Hepatocyte (in vitro differentiated cells): ENCODE measurements around the gene ADGRA1. TPM values are rescaled to one million over a fixed set of nuclear protein-coding genes. Genes with fewer than 3 reads are reported as not detected.

Experiments
- DNase-seq: peaks from one replicate; pipeline ENCODE4 v3.0.0-alpha.2; 2016; ENCODE audit warnings: low spot score
- H2AFZ ChIP-seq: fragments of 200-600 bp; sonication (generic); 2 replicates; pipeline ENCODE4 v1.6.0; 2016; ENCODE audit warnings: antibody characterized with exemption, mild to moderate bottlenecking
- H3K27ac ChIP-seq: fragments of 200-600 bp; sonication (generic); 2 replicates; pipeline ENCODE4 v1.5.1; 2016; ENCODE audit warnings: mild to moderate bottlenecking
- H3K27me3 ChIP-seq: fragments of 200-600 bp; sonication (generic); 2 replicates; pipeline ENCODE4 v1.6.1; 2016
- H3K36me3 ChIP-seq: fragments of 200-600 bp; sonication (generic); replicated peaks from 2 replicates; pipeline ENCODE4 v1.5.1; 2016; ENCODE audit warnings: low read depth; ENCODE audit not compliant: insufficient read depth
- H3K4me1 ChIP-seq: fragments of 200-600 bp; sonication (generic); 2 replicates; pipeline ENCODE4 v1.5.1; 2016; ENCODE audit warnings: mild to moderate bottlenecking, moderate library complexity; ENCODE audit not compliant: insufficient read depth
- H3K4me2 ChIP-seq: fragments of 200-600 bp; sonication (generic); 2 replicates; pipeline ENCODE4 v1.6.0; 2016
- H3K4me3 ChIP-seq: fragments of 200-600 bp; sonication (generic); 2 replicates; pipeline ENCODE4 v1.5.1; 2016; ENCODE audit warnings: mild to moderate bottlenecking
- H3K79me2 ChIP-seq: fragments of 200-600 bp; sonication (generic); 2 replicates; pipeline ENCODE4 v1.6.0; 2017; ENCODE audit warnings: mild to moderate bottlenecking
- H3K9me2 ChIP-seq: fragments of 200-600 bp; sonication (generic); replicated peaks from 2 replicates; pipeline ENCODE4 v1.6.0; 2017; ENCODE audit warnings: mild to moderate bottlenecking; ENCODE audit not compliant: insufficient read depth
- H3K9me3 ChIP-seq: fragments of 200-600 bp; sonication (generic); 2 replicates; pipeline ENCODE4 v1.5.1; 2016; ENCODE audit warnings: low read depth, mild to moderate bottlenecking
- H4K20me1 ChIP-seq: fragments of 200-600 bp; sonication (generic); 2 replicates; pipeline ENCODE4 v1.6.0; 2016; ENCODE audit warnings: mild to moderate bottlenecking; ENCODE audit not compliant: insufficient read depth, poor library complexity, severe bottlenecking
- EZH2 ChIP-seq: fragments of 200-600 bp; sonication (generic); IDR thresholded peaks from 2 replicates; pipeline ENCODE4 v1.6.1; 2016; ENCODE audit warnings: antibody characterized with exemption, mild to moderate bottlenecking, borderline replicate concordance
- EZH2phosphoT487 ChIP-seq: fragments of 200-600 bp; sonication (generic); IDR thresholded peaks from one replicate; pipeline ENCODE4 v1.6.1; 2018; ENCODE audit warnings: antibody characterized with exemption, mild to moderate bottlenecking, low read depth, moderate library complexity; ENCODE audit not compliant: unreplicated experiment, severe bottlenecking
- WGBS: methylation state at CpG from one replicate; pipeline ENCODE4 v1.1.6; 2016; ENCODE audit warnings: low lambda C conversion rate; ENCODE audit errors: missing lambda C conversion rate; 5-methylcytosine and 5-hydroxymethylcytosine counted together
- polyA plus RNA-seq: library from polyadenylated mRNA; unstranded; fragments of >200 nt; fragmentation: Nextera tagmentation; extraction: Ambion mirVana; gene quantifications from 2 replicates; pipeline ENCODE4 v1.2.1, GENCODE V29; 2016
- total RNA-seq: library from RNA; depleted of rRNA; stranded (reverse); fragments of >200 nt; gene quantifications from 2 replicates; pipeline ENCODE4 v1.2.3, GENCODE V29; 2014
- TF ChIP-seq, protein P1 (sequence below): fragments of 200-600 bp; sonication (generic); IDR thresholded peaks from 2 replicates; pipeline ENCODE4 v1.5.1; 2016; ENCODE audit warnings: antibody characterized with exemption, mild to moderate bottlenecking; ENCODE audit not compliant: poor library complexity

Gene ADGRA1
- total and polyA plus RNA-seq, 2 experiments from 2014 or later, result 0.47 TPM; not detected in 1

- Histone ChIP-seq H3K4me2 (no peak overlapping the region), H3K27ac (no peak overlapping the region), H3K9me3 (no peaks in the 10 kb centered on the region), H3K9me2 (no peaks in the 10 kb centered on the region), H3K36me3 (no peaks in the 10 kb centered on the region), H3K4me3 (no peak overlapping the region), H3K79me2 (no peaks in the 10 kb centered on the region), H4K20me1 (no peaks in the 10 kb centered on the region), H3K27me3 (no peaks in the 10 kb centered on the region), H3K4me1 (no peaks in the 10 kb centered on the region), H2AFZ (no peak overlapping the region)
- TF ChIP-seq EZH2 (no peak), EZH2phosphoT487 (no peak)
- TF ChIP-seq, protein P1, sequence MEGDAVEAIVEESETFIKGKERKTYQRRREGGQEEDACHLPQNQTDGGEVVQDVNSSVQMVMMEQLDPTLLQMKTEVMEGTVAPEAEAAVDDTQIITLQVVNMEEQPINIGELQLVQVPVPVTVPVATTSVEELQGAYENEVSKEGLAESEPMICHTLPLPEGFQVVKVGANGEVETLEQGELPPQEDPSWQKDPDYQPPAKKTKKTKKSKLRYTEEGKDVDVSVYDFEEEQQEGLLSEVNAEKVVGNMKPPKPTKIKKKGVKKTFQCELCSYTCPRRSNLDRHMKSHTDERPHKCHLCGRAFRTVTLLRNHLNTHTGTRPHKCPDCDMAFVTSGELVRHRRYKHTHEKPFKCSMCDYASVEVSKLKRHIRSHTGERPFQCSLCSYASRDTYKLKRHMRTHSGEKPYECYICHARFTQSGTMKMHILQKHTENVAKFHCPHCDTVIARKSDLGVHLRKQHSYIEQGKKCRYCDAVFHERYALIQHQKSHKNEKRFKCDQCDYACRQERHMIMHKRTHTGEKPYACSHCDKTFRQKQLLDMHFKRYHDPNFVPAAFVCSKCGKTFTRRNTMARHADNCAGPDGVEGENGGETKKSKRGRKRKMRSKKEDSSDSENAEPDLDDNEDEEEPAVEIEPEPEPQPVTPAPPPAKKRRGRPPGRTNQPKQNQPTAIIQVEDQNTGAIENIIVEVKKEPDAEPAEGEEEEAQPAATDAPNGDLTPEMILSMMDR, result no peak
- WGBS, result 87% methylated on average over 18 of the region's 18 CpGs
- no peak for DNase-seq
These were observed 27.7 kb upstream of the ADGRA1 start for GRCh38 chr10:133060022-133060421.

DNA sequence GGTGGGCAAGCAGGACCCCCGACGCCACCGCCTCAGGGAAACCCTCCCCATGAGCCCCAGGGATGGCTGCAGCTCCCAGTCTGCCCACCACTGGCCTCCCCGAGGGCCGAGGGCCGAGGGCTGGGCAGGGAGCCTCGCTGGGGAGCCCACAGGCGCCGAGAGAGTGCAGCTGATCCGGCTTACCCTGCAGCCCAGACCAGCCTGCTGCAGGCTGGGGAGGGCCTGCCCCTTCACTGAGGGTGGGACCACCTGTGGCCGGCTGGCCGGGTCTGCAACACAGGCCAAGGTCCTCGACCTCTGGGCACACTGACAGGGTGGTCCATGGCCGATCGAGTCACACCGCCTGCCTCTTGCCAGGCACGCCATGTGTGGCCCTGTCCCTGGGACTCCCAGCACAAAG is 27.3 kb upstream of the ADGRA1 start:
- 92% methylated on average over 17 of the region's 17 CpGs for WGBS

GRCh38 chr10:133060881-133061280 is 26.8 kb upstream of the ADGRA1 start:
- H3K27ac ChIP-seq, result no peak overlapping the region
- no peaks in the 10 kb centered on the region for H3K79me2 ChIP-seq
- H3K36me3 ChIP-seq, result no peaks in the 10 kb centered on the region
- no peak overlapping the region for H3K4me2 ChIP-seq
- H3K9me3 ChIP-seq, result no peaks in the 10 kb centered on the region
- H3K4me1 ChIP-seq, result no peaks in the 10 kb centered on the region
- no peak overlapping the region for H3K4me3 ChIP-seq
- WGBS, result 96% methylated on average over 11 of the region's 12 CpGs
- no peak for TF ChIP-seq EZH2phosphoT487
- TF ChIP-seq EZH2, result no peak
- no peak for DNase-seq
- no peak overlapping the region for H2AFZ ChIP-seq
- no peaks in the 10 kb centered on the region for H3K9me2 ChIP-seq
- no peaks in the 10 kb centered on the region for H4K20me1 ChIP-seq
- H3K27me3 ChIP-seq, result no peaks in the 10 kb centered on the region

More for the DNA sequence above, 27.3 kb upstream of the ADGRA1 start:
- Histone ChIP-seq H3K9me2 (no peaks in the 10 kb centered on the region), H3K79me2 (no peaks in the 10 kb centered on the region), H3K4me3 (no peak overlapping the region), H2AFZ (no peak overlapping the region), H3K36me3 (no peaks in the 10 kb centered on the region), H4K20me1 (no peaks in the 10 kb centered on the region), H3K27me3 (no peaks in the 10 kb centered on the region), H3K27ac (no peak overlapping the region), H3K4me1 (no peaks in the 10 kb centered on the region), H3K9me3 (no peaks in the 10 kb centered on the region), H3K4me2 (no peak overlapping the region)
- TF ChIP-seq EZH2phosphoT487 (no peak), EZH2 (no peak)
- TF ChIP-seq, protein P1, result no peak
- no peak for DNase-seq

DNA sequence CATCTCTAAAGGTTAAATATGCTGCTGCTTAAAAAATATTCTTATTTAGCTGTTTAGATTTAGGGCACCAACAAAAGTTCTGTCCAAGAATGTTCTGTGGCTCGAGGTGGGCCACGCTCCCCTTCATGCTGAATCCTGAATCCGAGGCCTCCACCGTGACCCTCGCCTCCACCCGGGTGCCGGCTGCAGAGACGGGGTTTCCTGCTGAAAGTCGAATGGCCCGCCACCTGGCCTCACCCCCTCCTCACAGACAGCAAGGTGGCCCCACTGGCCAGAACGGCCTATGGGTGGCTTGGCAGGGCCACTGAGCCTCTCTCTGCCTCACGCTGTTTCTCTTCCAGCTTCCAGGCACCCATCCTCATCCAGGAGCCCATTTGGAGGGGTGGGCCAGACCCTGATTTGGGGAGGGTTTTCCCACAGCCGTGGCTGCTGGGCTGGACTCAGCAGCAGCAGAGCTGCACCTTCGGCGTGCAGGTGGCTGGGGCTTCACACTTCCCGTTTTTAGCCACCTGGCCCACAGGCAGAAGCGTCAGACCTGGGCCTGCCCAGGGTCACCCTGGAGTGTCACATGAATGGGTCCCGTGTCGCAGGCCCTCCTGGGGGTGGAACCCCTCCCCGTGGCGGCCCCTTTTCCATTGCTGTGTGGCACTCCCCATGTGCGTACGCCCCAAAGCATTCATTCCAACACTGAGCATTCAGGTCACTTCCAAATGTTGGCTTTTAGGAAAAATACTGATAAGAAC is 26.3 kb upstream of the ADGRA1 start:
- TF ChIP-seq, protein P1, result no peak
- TF ChIP-seq EZH2, result no peak
- TF ChIP-seq EZH2phosphoT487, result no peak
- Histone ChIP-seq H3K27ac (no peak overlapping the region), H3K9me2 (no peaks in the 10 kb centered on the region), H4K20me1 (no peaks in the 10 kb centered on the region), H2AFZ (no peak overlapping the region), H3K4me2 (no peak overlapping the region), H3K4me3 (no peak overlapping the region), H3K79me2 (no peaks in the 10 kb centered on the region), H3K4me1 (no peaks in the 10 kb centered on the region), H3K9me3 (no peaks in the 10 kb centered on the region), H3K27me3 (no peaks in the 10 kb centered on the region), H3K36me3 (no peaks in the 10 kb centered on the region)
- 93% methylated on average over 21 of the region's 23 CpGs for WGBS
- no peak for DNase-seq
